ENCODE data around the gene OR5AU1. TPM values are rescaled to one million over a fixed set of nuclear protein-coding genes. Genes with fewer than 3 reads are reported as not detected.

OR5AU1 gene
- not detected in 2 replicates for total RNA-seq

DNA sequence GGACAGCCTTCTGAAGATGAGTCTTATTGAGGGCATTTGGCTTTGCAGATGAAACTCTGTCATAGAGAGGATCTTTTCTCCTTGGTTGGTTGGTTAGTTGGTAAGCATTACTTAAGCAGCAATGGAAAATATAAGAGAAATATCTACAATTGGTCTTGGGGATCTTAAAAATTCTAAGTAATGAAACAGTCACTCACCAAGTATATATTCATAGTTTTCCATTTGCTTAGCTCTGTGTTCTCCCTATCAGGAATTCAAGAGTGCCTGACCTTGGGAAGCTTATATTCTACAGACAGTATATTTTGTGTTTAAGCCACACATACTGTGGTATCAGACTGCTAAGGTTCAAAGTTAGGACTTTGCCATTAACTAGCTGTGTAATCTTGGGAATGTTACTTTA is at the start of gene OR5AU1:
Gene OR5AU1 (minus strand): TSS at position 101 of the 400 bp plus-strand sequence. CDS start 191 bp downstream, outside the sequence.

Other genes starting within 250 kb of the OR5AU1 start
- gene RNASE2, start 200.6 kb downstream of the OR5AU1 start, total RNA-seq = not detected in 2 replicates
- 43.2 and 57.8 TPM in 2 replicates for gene METTL17, start 166.1 kb downstream of the OR5AU1 start, total RNA-seq
- 0.32 TPM in 1 of 2 replicates, not detected in the other for gene SLC39A2, start 156.8 kb downstream of the OR5AU1 start, total RNA-seq
- gene NDRG2, start 131.0 kb downstream of the OR5AU1 start, total RNA-seq = 2.7 and 12.0 TPM in 2 replicates
- not detected in 2 replicates for gene TPPP2, start 125.8 kb downstream of the OR5AU1 start, total RNA-seq
- gene RNASE13, start 121.3 kb downstream of the OR5AU1 start, total RNA-seq = not detected in 2 replicates
- not detected in 2 replicates for gene RNASE7, start 113.7 kb downstream of the OR5AU1 start, total RNA-seq
- not detected in 2 replicates for gene RNASE8, start 98.2 kb downstream of the OR5AU1 start, total RNA-seq
- gene ARHGEF40, start 85.8 kb downstream of the OR5AU1 start, total RNA-seq = 39.9 and 55.2 TPM in 2 replicates
- gene ZNF219, start 57.4 kb downstream of the OR5AU1 start, total RNA-seq = 6.2 and 19.7 TPM in 2 replicates
- not detected in 2 replicates for gene TMEM253, start 55.0 kb downstream of the OR5AU1 start, total RNA-seq
- gene HNRNPC, start 113.4 kb upstream of the OR5AU1 start, total RNA-seq = 691 and 692 TPM in 2 replicates
- gene RPGRIP1, start 124.0 kb upstream of the OR5AU1 start, total RNA-seq = under 0.01 TPM in 1 of 2 replicates, not detected in the other
- 58.4 and 65.2 TPM in 2 replicates for gene SUPT16H, start 228.0 kb upstream of the OR5AU1 start, total RNA-seq